Activated CD8-positive, alpha-beta memory T cell treated with anti-CD3 and anti-CD28 coated beads for 24 hours (primary cell): ENCODE measurements around the gene KCND2.
"Not testable (repeated sequence)": the region's sequence is repeated elsewhere in the genome, so short reads cannot be mapped to it uniquely, and the experiment has no call there.

Source experiments
- DNase-seq: peaks from one replicate; pipeline ENCODE4 v3.0.0-alpha.2; 2020

Gene KCND2

GRCh38 chr7:120775755-120776154, 502.8 kb downstream of the KCND2 start:
- DNase-seq = no peak

GRCh38 chr7:120779078-120779477, 506.1 kb downstream of the KCND2 start:
- not testable (repeated sequence) for DNase-seq

GRCh38 chr7:120780451-120780850, 507.5 kb downstream of the KCND2 start:
- DNase-seq = not testable (repeated sequence)

GRCh38 chr7:120780938-120781337, 508.0 kb downstream of the KCND2 start:
- DNase-seq = no peak

GRCh38 chr7:120781924-120782323, 508.9 kb downstream of the KCND2 start:
- not testable (repeated sequence) for DNase-seq

GRCh38 chr7:120783273-120783672, 510.3 kb downstream of the KCND2 start:
- DNase-seq = no peak

- no peak for DNase-seq
Measured at GRCh38 chr7:120783721-120784120, 510.7 kb downstream of the KCND2 start.

GRCh38 chr7:120785095-120785494, 512.1 kb downstream of the KCND2 start:
- DNase-seq = no peak

- peak; percentile 82 for DNase-seq
Measured at GRCh38 chr7:120792091-120792860, 519.3 kb downstream of the KCND2 start.

GRCh38 chr7:120792861-120793130, 519.8 kb downstream of the KCND2 start:
- no peak for DNase-seq

- no peak for DNase-seq
Measured at GRCh38 chr7:120793213-120793936, 520.4 kb downstream of the KCND2 start.

- DNase-seq = no peak
Measured at GRCh38 chr7:120794106-120794729, 521.2 kb downstream of the KCND2 start.

- no peak for DNase-seq
Measured at GRCh38 chr7:120797026-120797645, 524.2 kb downstream of the KCND2 start.

GRCh38 chr7:120799147-120799546, 526.2 kb downstream of the KCND2 start:
- DNase-seq = no peak
